Muscle layer of colon (tissue), 2 donors: ENCODE results near the gene SPEG.

Experiments
- H3K27ac ChIP-seq: one replicate; pipeline ENCODE4 v1.7.0; 2013; ENCODE audit warnings: low read depth, mild to moderate bottlenecking, low read length, moderate library complexity
- H3K27me3 ChIP-seq, 2 donors: one replicate each; pipeline ENCODE4 v1.7.0; 2013; ENCODE audit warnings: low read length in 2 of 2, mild to moderate bottlenecking in 2 of 2; ENCODE audit not compliant: insufficient read depth in 2 of 2, control insufficient read depth in 1 of 2
- H3K36me3 ChIP-seq: one replicate; pipeline ENCODE4 v1.7.0; 2013; ENCODE audit warnings: mild to moderate bottlenecking, low read length; ENCODE audit not compliant: insufficient read depth
- H3K4me1 ChIP-seq: one replicate; pipeline ENCODE4 v1.7.0; 2013; ENCODE audit warnings: mild to moderate bottlenecking, low read length; ENCODE audit not compliant: insufficient read depth
- H3K4me3 ChIP-seq, 2 donors: one replicate each; pipeline ENCODE4 v1.7.0; 2013; ENCODE audit warnings: low read length in 2 of 2, low read depth in 1 of 2, mild to moderate bottlenecking in 1 of 2, moderate library complexity in 1 of 2
- H3K9ac ChIP-seq: one replicate; pipeline ENCODE4 v1.7.0; 2013; ENCODE audit warnings: low read length
- H3K9me3 ChIP-seq: one replicate; pipeline ENCODE4 v1.7.0; 2013; ENCODE audit warnings: mild to moderate bottlenecking, low read length
- donor health status: abdominal sarcoma.
- donor health status: Adenocarcinoma of cecum.

Gene SPEG

GRCh38 chr2:219426534-219427136, 8.0 kb upstream of the SPEG start:
- H3K4me1 ChIP-seq: peaks cover 9% of the 10 kb centered on the region
- H3K27me3 ChIP-seq: no peaks in the 10 kb centered on the region
- H3K27ac ChIP-seq: peak overlapping the region; percentile 79
- H3K4me3 ChIP-seq: no peak overlapping the region
- no peaks in the 10 kb centered on the region for H3K9me3 ChIP-seq
- peaks cover 38% of the 10 kb centered on the region for H3K36me3 ChIP-seq
- no peak overlapping the region for H3K9ac ChIP-seq

GRCh38 chr2:219428469-219428868, 6.2 kb upstream of the SPEG start:
- peak overlapping the region; percentile 5 for H3K27ac ChIP-seq
- H3K9ac ChIP-seq: no peak overlapping the region
- H3K4me3 ChIP-seq: no peak overlapping the region

GRCh38 chr2:219429958-219430606, 4.6 kb upstream of the SPEG start:
- Histone ChIP-seq H3K4me3 (no peak overlapping the region), H3K27me3 (peaks cover 0 to 10% of the 10 kb centered on the region in 2 donors), H3K9me3 (no peaks in the 10 kb centered on the region), H3K27ac (peak overlapping the region; percentile 66), H3K4me1 (peaks cover 5% of the 10 kb centered on the region), H3K36me3 (peaks cover 11% of the 10 kb centered on the region), H3K9ac (peak overlapping the region; percentile 9)

More at GRCh38 chr2:219428469-219428868, 6.2 kb upstream of the SPEG start:
- Histone ChIP-seq H3K27me3 (no peaks in the 10 kb centered on the region), H3K9me3 (no peaks in the 10 kb centered on the region), H3K36me3 (peaks cover 23% of the 10 kb centered on the region), H3K4me1 (peaks cover 9% of the 10 kb centered on the region)

- Histone ChIP-seq H3K4me3 (no peak overlapping the region), H3K36me3 (peaks cover 6% of the 10 kb centered on the region), H3K27me3 (peaks cover 0 to 12% of the 10 kb centered on the region in 2 donors), H3K27ac (peak overlapping the region; percentile 66), H3K9me3 (no peaks in the 10 kb centered on the region), H3K9ac (peak overlapping the region; percentile 9), H3K4me1 (peaks cover 13% of the 10 kb centered on the region)
These were observed 3.7 kb upstream of the SPEG start for GRCh38 chr2:219430633-219431615.

- peak overlapping the region in 1 of 2 donors; percentile 50 for H3K4me3 ChIP-seq
- H3K36me3 ChIP-seq: no peaks in the 10 kb centered on the region
- peak overlapping the region; percentile 97 for H3K27ac ChIP-seq
- peaks cover 0 to 17% of the 10 kb centered on the region in 2 donors for H3K27me3 ChIP-seq
- H3K9me3 ChIP-seq: no peaks in the 10 kb centered on the region
- peak overlapping the region; percentile 65 for H3K9ac ChIP-seq
- H3K4me1 ChIP-seq: peaks cover 43% of the 10 kb centered on the region
These were observed 776 bp upstream of the SPEG start for GRCh38 chr2:219433666-219434467.

GRCh38 chr2:219434468-219434717, 250 bp upstream of the SPEG start:
- Histone ChIP-seq H3K9ac (peak overlapping the region; percentile 65), H3K9me3 (no peaks in the 10 kb centered on the region), H3K27me3 (peaks cover 0 to 17% of the 10 kb centered on the region in 2 donors), H3K36me3 (no peaks in the 10 kb centered on the region), H3K4me3 (peak overlapping the region in 1 of 2 donors; percentile 50), H3K4me1 (peaks cover 48% of the 10 kb centered on the region), H3K27ac (peak overlapping the region; percentile 97)

- H3K27me3 ChIP-seq: peaks cover 0 to 17% of the 10 kb centered on the region in 2 donors
- no peaks in the 10 kb centered on the region for H3K9me3 ChIP-seq
- H3K36me3 ChIP-seq: no peaks in the 10 kb centered on the region
- H3K4me3 ChIP-seq: peak overlapping the region in 1 of 2 donors; percentile 25
- H3K9ac ChIP-seq: peak overlapping the region; percentile 42
- H3K27ac ChIP-seq: peak overlapping the region; percentile 97
- peaks cover 54% of the 10 kb centered on the region for H3K4me1 ChIP-seq
These were observed 1.1 kb downstream of the SPEG start for GRCh38 chr2:219435701-219436100.

- Histone ChIP-seq H3K4me1 (peaks cover 62% of the 10 kb centered on the region), H3K9me3 (no peaks in the 10 kb centered on the region), H3K36me3 (no peaks in the 10 kb centered on the region), H3K27ac (peak overlapping the region; percentile 97), H3K27me3 (peaks cover 0 to 17% of the 10 kb centered on the region in 2 donors), H3K4me3 (no peak overlapping the region), H3K9ac (peak overlapping the region; percentile 42)
These were observed 1.8 kb downstream of the SPEG start for GRCh38 chr2:219436491-219436890.

- Histone ChIP-seq H3K27ac (peak overlapping the region; percentile 97), H3K4me1 (peaks cover 63% of the 10 kb centered on the region), H3K9me3 (no peaks in the 10 kb centered on the region), H3K27me3 (peaks cover 0 to 17% of the 10 kb centered on the region in 2 donors), H3K36me3 (no peaks in the 10 kb centered on the region), H3K4me3 (no peak overlapping the region), H3K9ac (peak overlapping the region; percentile 42)
These were observed 2.5 kb downstream of the SPEG start for GRCh38 chr2:219437141-219437540.

GRCh38 chr2:219437690-219438206, 3.1 kb downstream of the SPEG start:
- H3K36me3 ChIP-seq: no peaks in the 10 kb centered on the region
- no peaks in the 10 kb centered on the region for H3K9me3 ChIP-seq
- no peak overlapping the region for H3K4me3 ChIP-seq
- H3K9ac ChIP-seq: peak overlapping the region; percentile 29
- peaks cover 0 to 17% of the 10 kb centered on the region in 2 donors for H3K27me3 ChIP-seq
- H3K27ac ChIP-seq: peak overlapping the region; percentile 97
- H3K4me1 ChIP-seq: peaks cover 64% of the 10 kb centered on the region
